ENCODE results near the gene ANKRD30B.
"Not testable (repeated sequence)": the region's sequence is repeated elsewhere in the genome, so short reads cannot be mapped to it uniquely, and the experiment has no call there.

Gene ANKRD30B

GRCh38 chr18:14866426-14866825, 118.5 kb downstream of the ANKRD30B start:
- DNase-seq (ENCODE audit: low spot score): not testable (repeated sequence)

GRCh38 chr18:14867988-14868387, 120.0 kb downstream of the ANKRD30B start:
- not testable (repeated sequence) for DNase-seq (ENCODE audit: low spot score)

- not testable (repeated sequence) for DNase-seq (ENCODE audit: low spot score)
Measured at GRCh38 chr18:14868825-14869224, 120.9 kb downstream of the ANKRD30B start.

- not testable (repeated sequence) for DNase-seq (ENCODE audit: low spot score)
Measured at GRCh38 chr18:14878826-14879225, 130.9 kb downstream of the ANKRD30B start.

GRCh38 chr18:14900435-14900834, 152.5 kb downstream of the ANKRD30B start:
- no peak for TF ChIP-seq CTCF (IDR thresholded peaks at IDR 0.05; ENCODE audit: extremely low read depth, missing control alignments)
- DNase-seq (ENCODE audit: low spot score): no peak
